OCI-LY3 (cell line): Measurements from ENCODE around the gene NIPAL3.

Source experiments
- EZH2phosphoT487 ChIP-seq: fragments of 200-600 bp; shearing (Covaris generic); IDR thresholded peaks from 2 replicates; pipeline ENCODE4 v1.6.1; 2018; ENCODE audit warnings: antibody characterized with exemption, mixed run types, low read depth
- TF ChIP-seq, protein P1 (sequence below): fragments of 200-600, 300-600 bp; sonication (generic); IDR thresholded peaks from 2 replicates; pipeline ENCODE4 v1.5.1; 2014; ENCODE audit warnings: antibody characterized with exemption, low read length, low read depth

DNA sequence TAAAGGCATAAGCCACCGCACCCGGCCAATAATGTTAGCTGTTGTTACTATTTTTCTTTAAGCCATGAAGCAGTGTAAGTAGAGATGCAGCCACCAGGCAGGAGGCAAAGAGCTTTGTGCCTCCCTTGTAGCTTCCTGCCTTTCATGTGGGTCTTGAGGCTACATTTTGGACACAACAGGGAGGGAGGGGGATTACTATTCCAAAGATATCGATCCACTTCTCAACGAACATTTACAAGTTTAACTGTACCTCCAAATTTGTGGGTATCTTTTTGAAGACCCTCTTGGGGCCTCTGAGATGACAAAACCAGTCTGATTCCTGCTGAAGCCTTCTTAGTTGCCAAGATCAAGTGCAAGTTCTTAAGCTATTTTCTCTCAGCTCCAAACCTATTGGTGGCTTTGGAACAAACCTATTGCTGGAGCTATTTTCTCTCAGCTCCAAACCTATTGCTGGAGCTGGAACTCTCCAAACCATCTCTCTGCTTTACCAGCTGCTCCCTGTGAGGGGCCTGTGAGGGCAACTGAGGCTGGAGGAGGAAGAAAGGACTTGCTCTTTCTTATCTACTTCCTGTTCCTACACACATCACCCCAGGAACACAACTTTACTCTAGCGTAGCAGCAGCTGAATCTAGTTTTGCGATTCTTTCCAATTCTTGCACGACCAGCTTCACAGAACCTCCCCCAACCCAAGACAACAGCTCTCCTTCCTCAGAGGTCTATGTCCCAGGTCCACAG is 70.9 kb downstream of the NIPAL3 start:
- no peak for TF ChIP-seq EZH2phosphoT487
- TF ChIP-seq, protein P1, sequence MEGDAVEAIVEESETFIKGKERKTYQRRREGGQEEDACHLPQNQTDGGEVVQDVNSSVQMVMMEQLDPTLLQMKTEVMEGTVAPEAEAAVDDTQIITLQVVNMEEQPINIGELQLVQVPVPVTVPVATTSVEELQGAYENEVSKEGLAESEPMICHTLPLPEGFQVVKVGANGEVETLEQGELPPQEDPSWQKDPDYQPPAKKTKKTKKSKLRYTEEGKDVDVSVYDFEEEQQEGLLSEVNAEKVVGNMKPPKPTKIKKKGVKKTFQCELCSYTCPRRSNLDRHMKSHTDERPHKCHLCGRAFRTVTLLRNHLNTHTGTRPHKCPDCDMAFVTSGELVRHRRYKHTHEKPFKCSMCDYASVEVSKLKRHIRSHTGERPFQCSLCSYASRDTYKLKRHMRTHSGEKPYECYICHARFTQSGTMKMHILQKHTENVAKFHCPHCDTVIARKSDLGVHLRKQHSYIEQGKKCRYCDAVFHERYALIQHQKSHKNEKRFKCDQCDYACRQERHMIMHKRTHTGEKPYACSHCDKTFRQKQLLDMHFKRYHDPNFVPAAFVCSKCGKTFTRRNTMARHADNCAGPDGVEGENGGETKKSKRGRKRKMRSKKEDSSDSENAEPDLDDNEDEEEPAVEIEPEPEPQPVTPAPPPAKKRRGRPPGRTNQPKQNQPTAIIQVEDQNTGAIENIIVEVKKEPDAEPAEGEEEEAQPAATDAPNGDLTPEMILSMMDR, result no peak
